HEK293 (cell line): ENCODE data around the gene SBF1.
"Not testable (repeated sequence)": the region's sequence is repeated elsewhere in the genome, so short reads cannot be mapped to it uniquely, and the experiment has no call there.

Source experiments
- CTCF ChIA-PET: fragments of 350-600 bp; formaldehyde crosslinking; extraction: SDS; loops from one replicate; lab custom pipeline; 2021; ENCODE audit warnings: antibody characterized with exemption; lab: Yijun Ruan, JAX
- POLR2A ChIA-PET: fragments of 300-600 bp; formaldehyde crosslinking; extraction: SDS; loops from one replicate; lab custom pipeline; 2020; ENCODE audit warnings: antibody characterized with exemption, inconsistent platforms; lab: Yijun Ruan, JAX
- H3K27ac ChIP-seq: fragments of 200-500 bp; sonication (Bioruptor generic); 2 replicates; pipeline ENCODE4 v1.5.1; 2014; ENCODE audit warnings: low read depth, low read length, control low read depth, inconsistent platforms; ENCODE audit errors: extremely low read depth
- H3K36me3 ChIP-seq, 2 experiments: fragments of 200-500 bp in 1 of 2; sonication (Bioruptor generic) in 1 of 2; 1 replicate in 1 of 2; 2 replicates in 1 of 2; pipeline ENCODE4 v1.5.1; 2014 to 2017; ENCODE audit warnings: inconsistent platforms in 2 of 2, low read length in 2 of 2; ENCODE audit not compliant: control insufficient read depth in 2 of 2, insufficient read depth in 1 of 2
- H3K4me1 ChIP-seq: fragments of 200-500 bp; sonication (Bioruptor generic); 2 replicates; pipeline ENCODE4 v1.5.1; 2014; ENCODE audit warnings: mild to moderate bottlenecking, low read length, inconsistent platforms; ENCODE audit not compliant: control insufficient read depth, insufficient read depth
- H3K4me3 ChIP-seq: 2 replicates; pipeline ENCODE4 v1.5.1; 2011; ENCODE audit warnings: low read depth, mild to moderate bottlenecking, control low read depth, low read length, moderate library complexity
- H3K9me3 ChIP-seq: fragments of 200-500 bp; sonication (Bioruptor generic); 2 replicates; pipeline ENCODE4 v1.5.1; 2014; ENCODE audit warnings: low read depth, low read length, inconsistent platforms; ENCODE audit not compliant: control insufficient read depth, insufficient read depth
- KLF8 ChIP-seq: fragments of 450-650 bp; formaldehyde crosslinking; IDR thresholded peaks from 2 replicates; pipeline ENCODE4 v1.5.1; 2016; ENCODE audit warnings: missing biosample characterization, missing genetic modification characterization
- ZFP69B ChIP-seq: fragments of 450-650 bp; formaldehyde crosslinking; IDR thresholded peaks from 2 replicates; pipeline ENCODE4 v1.5.1; 2016; ENCODE audit warnings: missing biosample characterization, missing genetic modification characterization
- ZNF114 ChIP-seq: fragments of 450-650 bp; formaldehyde crosslinking; IDR thresholded peaks from 2 replicates; pipeline ENCODE4 v1.5.0; 2017; ENCODE audit warnings: missing biosample characterization, missing genetic modification characterization
- ZNF132 ChIP-seq: fragments of 450-650 bp; formaldehyde crosslinking; IDR thresholded peaks from 2 replicates; pipeline ENCODE4 v1.5.1; 2017; ENCODE audit warnings: missing biosample characterization, missing genetic modification characterization, borderline replicate concordance
- ZNF248 ChIP-seq: fragments of 450-650 bp; formaldehyde crosslinking; IDR thresholded peaks from 2 replicates; pipeline ENCODE4 v1.5.1; 2017; ENCODE audit warnings: missing biosample characterization, missing genetic modification characterization
- ZNF335 ChIP-seq: fragments of 450-650 bp; formaldehyde crosslinking; conservative IDR thresholded peaks from 2 replicates; pipeline ENCODE4 v1.5.1; 2016; ENCODE audit warnings: missing biosample characterization, missing genetic modification characterization
- ZNF366 ChIP-seq: fragments of 450-650 bp; formaldehyde crosslinking; conservative IDR thresholded peaks from 2 replicates; pipeline ENCODE4 v1.5.1; 2016; ENCODE audit warnings: missing biosample characterization, missing genetic modification characterization
- ZNF555 ChIP-seq: fragments of 450-650 bp; formaldehyde crosslinking; conservative IDR thresholded peaks from 2 replicates; pipeline ENCODE4 v1.5.1; 2017; ENCODE audit warnings: missing biosample characterization, mild to moderate bottlenecking, missing genetic modification characterization, inconsistent platforms
- ZNF560 ChIP-seq: fragments of 450-650 bp; formaldehyde crosslinking; IDR thresholded peaks from 2 replicates; pipeline ENCODE4 v1.5.1; 2017; ENCODE audit warnings: missing biosample characterization, missing genetic modification characterization, borderline replicate concordance
- ZNF561 ChIP-seq: fragments of 450-650 bp; IDR thresholded peaks from 2 replicates; pipeline ENCODE4 v1.5.1; 2018; ENCODE audit warnings: missing biosample characterization, missing genetic modification characterization, borderline replicate concordance
- ZNF670 ChIP-seq: fragments of 450-650 bp; formaldehyde crosslinking; IDR thresholded peaks from 2 replicates; pipeline ENCODE4 v1.5.1; 2016; ENCODE audit warnings: missing biosample characterization, missing genetic modification characterization, low read depth
- ZNF707 ChIP-seq: fragments of 450-650 bp; formaldehyde crosslinking; IDR thresholded peaks from 2 replicates; pipeline ENCODE4 v1.5.1; 2016; ENCODE audit warnings: missing biosample characterization, missing genetic modification characterization
- ZNF747 ChIP-seq: fragments of 450-650 bp; formaldehyde crosslinking; IDR thresholded peaks from 2 replicates; pipeline ENCODE4 v1.5.1; 2016; ENCODE audit warnings: missing biosample characterization, missing genetic modification characterization
- ZXDB ChIP-seq: fragments of 450-650 bp; formaldehyde crosslinking; IDR thresholded peaks from 2 replicates; pipeline ENCODE4 v1.5.1; 2016; ENCODE audit warnings: missing biosample characterization, missing genetic modification characterization
- TF ChIP-seq, protein P1 (sequence below): fragments of 450-650 bp; formaldehyde crosslinking; IDR thresholded peaks from 2 replicates; pipeline ENCODE4 v1.5.1; 2016; ENCODE audit warnings: missing biosample characterization, missing genetic modification characterization
- TF ChIP-seq, protein P2 (sequence below): fragments of 450-650 bp; formaldehyde crosslinking; IDR thresholded peaks from 2 replicates; pipeline ENCODE4 v1.5.1; 2016; ENCODE audit warnings: missing biosample characterization, missing genetic modification characterization
- TF ChIP-seq, protein P3 (sequence below): fragments of 450-650 bp; formaldehyde crosslinking; IDR thresholded peaks from 2 replicates; pipeline ENCODE4 v1.5.1; 2016; ENCODE audit warnings: missing biosample characterization, missing genetic modification characterization

The SBF1 gene

DNA sequence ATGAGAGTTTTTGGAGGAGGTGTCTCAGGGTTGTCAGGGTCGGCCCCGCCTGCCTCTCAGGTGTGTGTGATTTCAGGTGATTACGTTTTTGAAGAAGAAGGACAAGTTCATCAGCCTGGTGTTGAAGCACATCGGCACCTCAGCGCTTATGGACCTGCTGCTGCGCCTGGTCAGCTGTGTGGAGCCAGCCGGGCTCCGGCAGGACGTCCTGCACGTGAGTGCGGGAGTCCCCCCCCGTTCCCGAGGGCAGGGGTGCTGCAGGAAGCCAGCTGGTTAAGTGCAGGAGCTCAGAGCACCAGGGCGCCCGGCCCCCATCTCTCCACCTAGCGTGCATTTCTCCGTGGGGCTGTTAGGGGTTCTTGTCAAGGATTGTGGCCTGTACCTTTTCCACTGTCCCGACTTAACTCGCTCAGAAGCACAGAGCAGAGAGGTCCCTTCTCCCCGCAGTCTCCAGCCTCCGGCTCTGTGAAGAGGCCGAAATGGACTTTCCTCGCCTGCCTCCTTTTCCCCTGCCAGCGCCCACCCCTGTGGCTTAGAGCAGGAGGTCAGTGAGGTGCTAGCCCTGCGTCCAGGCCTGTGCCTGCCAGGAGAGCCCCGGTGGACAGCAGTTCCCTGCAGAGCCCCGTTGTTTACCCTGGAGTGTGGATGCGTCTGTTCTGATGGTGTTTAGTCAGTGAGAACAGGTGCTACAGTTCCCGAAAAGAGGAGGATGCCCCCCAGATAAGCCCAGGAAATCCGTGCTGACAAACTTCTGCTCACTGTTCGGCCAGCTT lies 60.2 kb downstream of the SBF1 start:
- no peak overlapping the region for H3K27ac ChIP-seq
- ChIA-PET POLR2A (no interaction called here), CTCF (interaction anchor here (0.6 kb wide), 1 partner anchor 23 kb away, joined by 3 read pairs; no protein-coding TSS in a partner anchor)
- no peak overlapping the region for H3K4me3 ChIP-seq
- peaks cover 42 to 80% of the 10 kb centered on the region in 2 experiments for H3K36me3 ChIP-seq
- TF ChIP-seq ZNF561 (tag by site-specific recombination) (no peak), ZNF560 (tag by site-specific recombination) (no peak)
- TF ChIP-seq, protein P1, sequence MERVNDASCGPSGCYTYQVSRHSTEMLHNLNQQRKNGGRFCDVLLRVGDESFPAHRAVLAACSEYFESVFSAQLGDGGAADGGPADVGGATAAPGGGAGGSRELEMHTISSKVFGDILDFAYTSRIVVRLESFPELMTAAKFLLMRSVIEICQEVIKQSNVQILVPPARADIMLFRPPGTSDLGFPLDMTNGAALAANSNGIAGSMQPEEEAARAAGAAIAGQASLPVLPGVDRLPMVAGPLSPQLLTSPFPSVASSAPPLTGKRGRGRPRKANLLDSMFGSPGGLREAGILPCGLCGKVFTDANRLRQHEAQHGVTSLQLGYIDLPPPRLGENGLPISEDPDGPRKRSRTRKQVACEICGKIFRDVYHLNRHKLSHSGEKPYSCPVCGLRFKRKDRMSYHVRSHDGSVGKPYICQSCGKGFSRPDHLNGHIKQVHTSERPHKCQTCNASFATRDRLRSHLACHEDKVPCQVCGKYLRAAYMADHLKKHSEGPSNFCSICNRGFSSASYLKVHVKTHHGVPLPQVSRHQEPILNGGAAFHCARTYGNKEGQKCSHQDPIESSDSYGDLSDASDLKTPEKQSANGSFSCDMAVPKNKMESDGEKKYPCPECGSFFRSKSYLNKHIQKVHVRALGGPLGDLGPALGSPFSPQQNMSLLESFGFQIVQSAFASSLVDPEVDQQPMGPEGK (tag by site-specific recombination), result no peak
- no peaks in the 10 kb centered on the region for H3K9me3 ChIP-seq
- no peaks in the 10 kb centered on the region for H3K4me1 ChIP-seq

DNA sequence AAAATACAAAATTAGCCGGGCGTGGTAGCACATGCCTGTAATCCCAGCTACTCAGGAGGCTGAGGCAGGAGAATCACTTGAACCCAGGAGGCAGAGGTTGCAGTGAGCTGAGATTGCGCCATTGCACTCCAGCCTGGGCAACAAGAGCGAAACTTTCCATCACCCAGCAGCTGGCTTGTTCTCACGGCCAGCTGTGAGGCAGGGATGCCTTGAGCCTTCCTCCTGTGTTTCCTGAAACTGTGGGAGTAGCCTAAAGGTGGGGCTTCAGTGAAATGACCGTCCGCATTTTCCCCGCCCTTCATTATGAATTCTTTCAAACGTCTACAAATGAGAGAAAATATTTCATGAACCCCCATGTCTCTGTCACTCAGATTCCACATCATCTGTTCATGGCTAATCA lies 65.9 kb downstream of the SBF1 start:
- H3K27ac ChIP-seq, H3K4me3 ChIP-seq, POLR2A ChIA-PET, H3K9me3 ChIP-seq, H3K4me1 ChIP-seq: not testable (repeated sequence)
- peaks cover 37 to 69% of the 10 kb centered on the region in 2 experiments for H3K36me3 ChIP-seq
- CTCF ChIA-PET, result interaction anchor here (1.4 kb wide), 1 partner anchor 9 kb away, joined by 7 read pairs; no protein-coding TSS in a partner anchor

DNA sequence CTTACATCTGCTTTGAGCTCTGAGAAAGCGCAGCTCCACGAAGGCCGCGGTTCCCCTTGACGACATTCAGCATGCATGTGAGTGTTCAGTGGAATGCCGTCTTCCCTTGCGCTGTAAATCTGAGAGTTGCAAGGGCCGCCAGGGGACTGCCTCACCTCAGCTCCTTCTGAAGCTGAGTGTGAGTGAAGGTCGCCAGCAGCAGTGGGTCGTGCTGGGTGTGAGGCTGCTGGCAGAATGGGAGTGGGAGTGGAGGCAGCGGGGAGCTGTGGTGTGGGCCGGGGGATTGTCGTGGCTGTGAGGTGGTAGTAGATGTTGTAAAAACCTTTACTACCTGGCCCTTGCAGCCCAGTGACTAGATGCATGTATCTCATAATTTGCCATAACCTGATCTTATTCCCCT lies 66.5 kb downstream of the SBF1 start:
- TF ChIP-seq ZNF366 (tag by site-specific recombination) (no peak), KLF8 (tag by site-specific recombination) (no peak), ZNF114 (tag by site-specific recombination) (no peak), ZNF670 (tag by site-specific recombination) (no peak)
- ChIA-PET POLR2A (interaction anchor here (0.6 kb wide), 1 partner anchor 42 kb away, joined by 4 read pairs; no protein-coding TSS in a partner anchor), CTCF (interaction anchor here (1.4 kb wide), 1 partner anchor 9 kb away, joined by 7 read pairs; no protein-coding TSS in a partner anchor)
- H3K9me3 ChIP-seq, result no peaks in the 10 kb centered on the region
- H3K36me3 ChIP-seq, result peaks cover 30 to 64% of the 10 kb centered on the region in 2 experiments; a peak in 2 of 3 replicates
- H3K4me3 ChIP-seq, result no peak overlapping the region
- no peak overlapping the region for H3K27ac ChIP-seq
- H3K4me1 ChIP-seq, result no peaks in the 10 kb centered on the region

DNA sequence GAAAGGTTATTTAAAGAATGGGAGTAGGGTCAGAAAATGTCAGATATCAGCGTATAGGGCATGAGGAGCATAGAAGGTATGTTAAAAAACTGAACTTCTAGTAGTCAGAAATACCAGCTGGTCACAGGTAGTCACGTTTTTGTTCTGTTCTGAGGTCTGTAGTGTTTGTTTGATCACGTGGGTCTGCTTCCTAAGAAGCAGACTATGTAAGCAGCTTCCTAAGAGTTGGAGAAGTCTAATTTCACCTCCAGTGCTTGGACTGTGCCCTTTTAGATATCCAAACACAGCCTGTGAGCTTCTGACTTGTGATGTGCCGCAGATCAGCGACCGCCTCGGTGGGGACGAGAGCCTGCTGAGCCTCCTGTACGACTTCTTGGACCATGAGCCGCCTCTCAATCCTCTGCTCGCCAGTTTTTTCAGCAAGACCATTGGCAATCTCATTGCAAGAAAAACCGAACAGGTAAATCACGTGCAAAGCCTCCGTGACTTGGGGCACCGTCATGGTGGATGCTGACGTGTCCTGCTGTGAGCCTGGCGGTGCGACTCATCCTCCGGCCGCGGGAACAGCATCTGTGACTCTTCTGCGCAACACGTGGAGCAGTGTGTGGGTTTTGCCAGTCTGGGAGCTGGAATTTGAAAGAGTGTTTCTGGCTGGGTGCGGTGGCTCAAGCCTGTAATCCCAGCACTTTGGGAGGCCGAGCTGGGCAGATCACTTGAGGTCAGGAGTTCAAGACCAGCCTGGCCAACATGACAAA lies 68.2 kb downstream of the SBF1 start:
- Histone ChIP-seq H3K4me3 (no peak overlapping the region), H3K9me3 (no peaks in the 10 kb centered on the region), H3K36me3 (peaks cover 27 to 68% of the 10 kb centered on the region in 2 experiments; a peak in 2 of 3 replicates), H3K27ac (no peak overlapping the region), H3K4me1 (no peaks in the 10 kb centered on the region)
- CTCF ChIA-PET, result no interaction called here
- POLR2A ChIA-PET, result no interaction called here
- TF ChIP-seq ZFP69B (tag by site-specific recombination) (no peak), ZXDB (tag by site-specific recombination) (no peak), ZNF555 (tag by site-specific recombination) (no peak), ZNF248 (tag by site-specific recombination) (no peak), ZNF132 (tag by site-specific recombination) (no peak), ZNF335 (tag by site-specific recombination) (no peak), ZNF707 (tag by site-specific recombination) (no peak), ZNF747 (no peak)
- TF ChIP-seq, protein P2, sequence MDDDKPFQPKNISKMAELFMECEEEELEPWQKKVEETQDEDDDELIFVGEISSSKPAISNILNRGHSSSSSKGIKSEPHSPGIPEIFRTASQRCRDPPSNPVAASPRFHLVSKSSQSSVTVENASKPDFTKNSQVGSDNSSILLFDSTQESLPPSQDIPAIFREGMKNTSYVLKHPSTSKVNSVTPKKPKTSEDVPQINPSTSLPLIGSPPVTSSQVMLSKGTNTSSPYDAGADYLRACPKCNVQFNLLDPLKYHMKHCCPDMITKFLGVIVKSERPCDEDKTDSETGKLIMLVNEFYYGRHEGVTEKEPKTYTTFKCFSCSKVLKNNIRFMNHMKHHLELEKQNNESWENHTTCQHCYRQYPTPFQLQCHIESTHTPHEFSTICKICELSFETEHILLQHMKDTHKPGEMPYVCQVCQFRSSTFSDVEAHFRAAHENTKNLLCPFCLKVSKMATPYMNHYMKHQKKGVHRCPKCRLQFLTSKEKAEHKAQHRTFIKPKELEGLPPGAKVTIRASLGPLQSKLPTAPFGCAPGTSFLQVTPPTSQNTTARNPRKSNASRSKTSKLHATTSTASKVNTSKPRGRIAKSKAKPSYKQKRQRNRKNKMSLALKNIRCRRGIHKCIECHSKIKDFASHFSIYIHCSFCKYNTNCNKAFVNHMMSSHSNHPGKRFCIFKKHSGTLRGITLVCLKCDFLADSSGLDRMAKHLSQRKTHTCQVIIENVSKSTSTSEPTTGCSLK (tag by site-specific recombination), result no peak
- TF ChIP-seq, protein P3, sequence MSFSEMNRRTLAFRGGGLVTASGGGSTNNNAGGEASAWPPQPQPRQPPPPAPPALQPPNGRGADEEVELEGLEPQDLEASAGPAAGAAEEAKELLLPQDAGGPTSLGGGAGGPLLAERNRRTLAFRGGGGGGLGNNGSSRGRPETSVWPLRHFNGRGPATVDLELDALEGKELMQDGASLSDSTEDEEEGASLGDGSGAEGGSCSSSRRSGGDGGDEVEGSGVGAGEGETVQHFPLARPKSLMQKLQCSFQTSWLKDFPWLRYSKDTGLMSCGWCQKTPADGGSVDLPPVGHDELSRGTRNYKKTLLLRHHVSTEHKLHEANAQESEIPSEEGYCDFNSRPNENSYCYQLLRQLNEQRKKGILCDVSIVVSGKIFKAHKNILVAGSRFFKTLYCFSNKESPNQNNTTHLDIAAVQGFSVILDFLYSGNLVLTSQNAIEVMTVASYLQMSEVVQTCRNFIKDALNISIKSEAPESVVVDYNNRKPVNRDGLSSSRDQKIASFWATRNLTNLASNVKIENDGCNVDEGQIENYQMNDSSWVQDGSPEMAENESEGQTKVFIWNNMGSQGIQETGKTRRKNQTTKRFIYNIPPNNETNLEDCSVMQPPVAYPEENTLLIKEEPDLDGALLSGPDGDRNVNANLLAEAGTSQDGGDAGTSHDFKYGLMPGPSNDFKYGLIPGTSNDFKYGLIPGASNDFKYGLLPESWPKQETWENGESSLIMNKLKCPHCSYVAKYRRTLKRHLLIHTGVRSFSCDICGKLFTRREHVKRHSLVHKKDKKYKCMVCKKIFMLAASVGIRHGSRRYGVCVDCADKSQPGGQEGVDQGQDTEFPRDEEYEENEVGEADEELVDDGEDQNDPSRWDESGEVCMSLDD, result no peak
